A549 (cell line): ENCODE measurements around the gene TMEM120B.
"Not testable (repeated sequence)": the region's sequence is repeated elsewhere in the genome, so short reads cannot be mapped to it uniquely, and the experiment has no call there.

Source experiments
- CHD2 ChIP-seq: fragments of 150-350 bp; IDR thresholded peaks from 2 replicates; pipeline ENCODE4 v1.6.1; 2014; ENCODE audit warnings: low read length; ENCODE audit not compliant: partially characterized antibody
- CTCF ChIP-seq: fragments of >200 bp; sonication (Bioruptor Twin); formaldehyde crosslinking; IDR thresholded peaks from 3 replicates; pipeline ENCODE4 v1.5.1; 2016
- EP300 ChIP-seq, 2 experiments: fragments of >200 bp; sonication (Bioruptor Twin); formaldehyde crosslinking; IDR thresholded peaks; 2 replicates in 1 of 2; 3 replicates in 1 of 2; pipeline ENCODE4 v1.6.1; 2016 to 2017
- HDAC2 ChIP-seq: fragments of 200-600 bp; sonication (generic); IDR thresholded peaks from 2 replicates; pipeline ENCODE4 v1.6.1; 2016
- HOXB13 ChIP-seq: fragments of 250-450 bp; sonication (Bioruptor Pico); IDR thresholded peaks from 2 replicates; pipeline ENCODE4 v1.5.0; 2020; ENCODE audit warnings: low read depth, mild to moderate bottlenecking, moderate library complexity
- MAFK ChIP-seq: fragments of 450-650 bp; IDR thresholded peaks from 2 replicates; pipeline ENCODE4 v1.6.1; 2014; ENCODE audit not compliant: partially characterized antibody
- MAX ChIP-seq: IDR thresholded peaks from 2 replicates; pipeline ENCODE4 v1.6.1; 2012
- NPAS2 ChIP-seq: fragments of 250-450 bp; sonication (Bioruptor Pico); IDR thresholded peaks from 2 replicates; pipeline ENCODE4 v1.8.0; 2022; ENCODE audit warnings: mild to moderate bottlenecking, moderate library complexity, borderline replicate concordance
- NR3C1 ChIP-seq: fragments of >200 bp; sonication (Bioruptor Twin); formaldehyde crosslinking; IDR thresholded peaks from 3 replicates; pipeline ENCODE4 v1.6.1; 2017
- POLR2A ChIP-seq: IDR thresholded peaks from 2 replicates; pipeline ENCODE4 v1.6.1; 2012; ENCODE audit warnings: mild to moderate bottlenecking, low read length
- POLR2AphosphoS2 ChIP-seq: conservative IDR thresholded peaks from 2 replicates; pipeline ENCODE4 v1.6.1; 2012; ENCODE audit warnings: low read length, improper control_type of control experiment, inconsistent platforms
- SREBF2 ChIP-seq: fragments of 450-650 bp; IDR thresholded peaks from 2 replicates; pipeline ENCODE4 v1.6.1; 2014; ENCODE audit warnings: mild to moderate bottlenecking, moderate library complexity
- USF2 ChIP-seq: fragments of 450-650 bp; IDR thresholded peaks from 2 replicates; pipeline ENCODE4 v1.6.1; 2014; ENCODE audit warnings: antibody characterized with exemption

GRCh38 chr12:121709064-121709424 lies 3.5 kb upstream of the TMEM120B start:
- TF ChIP-seq NPAS2; NR3C1; USF2; MAFK; CTCF; HOXB13; CHD2; MAX; POLR2A; HDAC2; POLR2AphosphoS2; SREBF2; EP300 (IDR thresholded peaks at IDR 0.05): not testable (repeated sequence)
